GM19452 (cell line): ENCODE data around the gene ZNF831.

Experiments used
- ATAC-seq: cut with Tn5 transposase; IDR thresholded peaks from one replicate; pipeline ENCODE4 v1.9.1; 2021; ENCODE audit not compliant: unreplicated experiment

The ZNF831 gene

DNA sequence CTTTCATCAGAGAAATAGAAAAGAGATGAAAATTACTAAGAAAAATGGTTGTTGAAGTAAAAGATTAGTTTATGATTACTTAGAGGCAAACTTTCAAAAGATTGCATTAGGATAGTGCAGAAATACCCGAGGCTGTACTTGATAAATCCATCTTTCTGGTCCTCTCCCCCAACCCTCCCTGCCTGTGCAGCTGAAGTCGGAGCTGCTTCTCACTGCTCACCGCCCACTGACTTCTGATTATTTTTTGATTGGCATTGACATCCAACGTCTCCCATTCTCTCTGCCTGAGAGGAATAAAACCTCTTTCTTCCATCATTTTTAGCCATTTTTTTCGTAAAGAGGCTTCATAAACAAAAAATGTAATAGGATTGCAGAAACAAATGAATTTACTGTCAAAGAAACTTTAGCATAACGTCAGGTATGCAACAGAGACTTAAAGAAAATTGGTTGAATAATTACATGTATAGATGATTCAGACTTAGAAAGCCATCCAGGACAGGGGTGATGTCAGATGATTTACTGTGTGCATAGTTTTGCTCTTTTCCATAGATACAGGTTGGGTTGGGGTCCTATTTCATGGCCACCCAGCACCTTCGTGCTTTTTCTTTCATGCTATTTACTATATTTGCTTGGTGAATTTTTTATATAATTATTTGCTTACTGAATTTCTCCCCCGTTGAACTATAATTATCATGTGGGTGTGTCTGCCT, 83.2 kb downstream of the ZNF831 start:
- ATAC-seq: no peak

DNA sequence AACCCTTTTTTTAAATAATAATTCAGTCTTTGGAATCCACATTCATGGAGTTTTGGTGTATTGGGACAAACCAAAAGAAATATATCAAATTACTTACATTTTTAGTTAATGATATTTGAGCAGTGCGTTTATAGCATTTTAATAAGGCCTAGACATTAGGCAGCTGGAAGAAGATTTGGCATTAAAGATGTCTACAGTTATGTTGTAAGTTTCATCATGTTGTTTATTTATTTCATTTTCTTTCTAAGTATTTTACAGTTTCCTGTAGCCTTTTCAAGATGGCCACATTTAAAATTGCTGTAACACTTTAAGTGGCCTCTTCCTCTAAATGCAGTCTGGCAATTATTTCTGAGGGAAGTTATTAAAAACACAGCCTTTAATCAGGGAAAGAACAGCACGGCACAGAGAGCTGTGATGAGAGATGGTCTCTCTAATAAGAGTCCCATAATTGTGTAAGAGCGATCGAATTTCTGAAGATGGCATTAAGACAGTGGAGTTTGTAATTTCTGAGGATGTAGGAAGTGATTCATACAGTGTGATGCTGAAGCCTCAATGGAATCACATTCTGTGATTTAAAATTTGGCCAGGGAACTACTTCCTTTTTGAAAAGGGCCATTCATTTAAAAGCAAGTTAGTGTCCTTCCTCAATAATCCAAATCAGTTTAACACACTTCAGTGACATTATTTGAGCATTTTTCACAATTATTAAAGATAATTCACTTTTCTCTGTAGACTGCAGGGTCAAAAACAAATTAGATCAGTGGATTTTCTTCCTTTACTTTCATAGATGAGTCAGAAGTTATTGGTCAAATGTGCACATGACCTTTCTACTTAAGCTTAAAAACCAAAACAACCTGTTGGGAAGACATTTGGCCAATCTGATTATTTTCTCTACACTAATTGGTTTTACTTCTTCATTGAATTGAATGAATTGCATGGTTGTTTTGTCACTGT, 84.4 kb downstream of the ZNF831 start:
- no peak for ATAC-seq

DNA sequence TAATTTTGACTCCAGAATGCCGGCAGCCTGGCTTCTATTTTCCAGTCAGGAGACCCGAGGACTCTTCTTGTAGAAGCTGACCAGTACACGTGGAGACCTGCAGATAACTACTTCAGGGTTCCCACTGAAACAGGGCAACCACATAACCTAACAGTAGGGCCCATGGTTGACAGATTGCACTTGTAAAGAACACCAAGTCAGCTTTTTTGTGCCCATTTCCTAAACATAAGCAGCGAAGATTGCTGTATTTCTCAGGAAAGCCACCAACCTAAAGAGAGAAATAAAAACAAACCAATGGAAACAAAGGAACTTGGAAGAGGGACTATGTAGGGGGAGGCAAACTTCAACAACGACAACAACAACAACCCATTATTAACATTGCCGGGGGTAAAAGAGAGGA, 86.7 kb downstream of the ZNF831 start:
- no peak for ATAC-seq

DNA sequence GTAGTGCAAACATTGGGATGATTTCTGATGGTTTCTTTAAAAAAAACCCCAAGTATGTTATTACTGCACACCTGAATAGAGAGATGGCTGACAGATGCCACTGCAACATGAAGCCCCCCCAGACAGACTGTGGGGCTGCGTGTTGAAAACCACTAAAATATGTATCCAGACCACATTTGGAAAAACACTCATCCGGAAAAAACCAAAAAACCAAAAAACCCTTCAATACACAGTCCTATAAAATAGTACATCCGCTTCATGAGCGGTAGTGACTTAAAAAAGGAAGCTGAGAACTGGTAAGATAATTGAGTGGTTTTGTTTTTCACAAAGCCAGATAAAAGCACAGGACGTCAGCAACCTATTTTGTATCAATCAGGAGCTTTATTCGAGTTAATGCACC, 89.7 kb downstream of the ZNF831 start:
- ATAC-seq: no peak

DNA sequence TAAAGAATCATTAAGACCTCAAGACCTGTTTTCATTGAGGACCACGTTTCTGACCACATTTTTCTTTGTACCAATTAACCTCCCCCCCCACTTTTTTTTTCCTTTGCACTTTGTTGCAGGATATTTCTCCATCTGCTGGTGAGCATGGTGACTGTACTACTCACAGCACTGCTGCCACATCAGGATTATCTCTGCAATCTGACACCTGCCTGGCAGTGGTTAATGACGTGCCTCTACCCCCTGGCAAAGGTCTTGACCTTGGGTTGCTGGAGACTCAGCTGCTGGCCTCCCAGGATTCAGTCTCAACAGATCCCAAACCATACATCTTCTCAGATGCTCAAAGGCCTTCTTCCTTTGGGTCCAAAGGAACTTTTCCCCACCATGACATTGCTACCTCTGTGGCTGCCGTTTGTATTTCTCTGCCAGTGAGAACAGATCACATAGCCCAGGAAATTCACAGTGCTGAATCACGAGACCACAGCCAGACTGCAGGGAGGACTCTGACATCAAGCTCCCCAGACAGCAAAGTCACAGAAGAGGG, 90.2 kb downstream of the ZNF831 start:
- ATAC-seq: no peak

DNA sequence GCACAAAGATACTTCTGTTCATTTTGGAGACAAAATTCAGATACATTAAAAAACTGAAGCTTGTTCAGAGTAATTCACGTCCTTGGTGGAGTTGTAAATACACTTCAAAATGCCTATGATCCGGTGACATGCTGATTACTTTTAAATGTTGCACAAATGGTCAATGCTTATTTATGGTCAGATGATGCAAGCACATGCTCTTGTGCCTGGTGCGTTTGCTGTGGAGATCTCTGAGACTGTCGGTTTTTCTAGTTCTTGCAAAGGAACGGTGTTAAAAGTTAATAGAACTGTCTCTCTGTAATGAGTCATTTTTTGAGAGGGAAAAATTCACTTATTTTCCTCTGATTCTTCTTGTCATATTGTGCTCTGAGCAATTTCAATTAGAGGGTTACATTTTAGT, 91.6 kb downstream of the ZNF831 start:
- no peak for ATAC-seq

DNA sequence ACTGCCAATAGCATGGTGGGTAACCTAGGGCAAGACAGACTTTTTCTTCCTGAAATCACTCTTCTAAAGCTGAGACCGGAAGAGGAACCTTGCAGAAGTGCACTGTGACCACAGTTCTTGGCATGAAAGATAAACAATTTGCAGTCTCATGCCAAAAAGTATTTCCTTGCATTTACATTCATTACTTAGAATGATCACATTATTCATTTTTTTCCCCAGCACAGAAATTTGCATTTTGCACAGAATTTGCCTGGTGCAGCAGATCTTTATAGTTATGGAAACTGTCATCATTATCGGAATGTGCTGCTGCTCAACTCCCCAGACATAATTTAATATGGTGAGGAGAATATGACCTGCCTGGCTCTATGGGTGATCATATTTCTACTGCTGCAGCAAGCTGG, 94.6 kb downstream of the ZNF831 start:
- no peak for ATAC-seq

DNA sequence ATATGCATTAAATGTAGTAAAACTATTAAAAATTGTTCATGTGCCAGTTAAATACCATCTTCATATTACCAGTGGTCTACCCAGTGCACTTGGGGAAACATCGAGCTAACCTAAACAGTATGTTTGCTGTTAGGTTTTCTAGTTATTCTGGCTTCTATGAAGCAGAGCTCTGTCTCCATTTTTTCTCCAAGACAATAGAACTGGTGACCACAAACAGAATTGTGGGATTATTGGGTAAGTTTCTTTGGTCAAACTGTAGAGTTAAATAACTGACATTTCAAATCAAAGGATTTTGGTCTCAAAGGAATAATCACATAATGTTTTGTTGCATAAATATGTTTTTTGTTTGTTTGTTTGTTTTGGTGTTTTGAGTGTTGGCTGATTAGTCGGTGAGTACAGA, 96.3 kb downstream of the ZNF831 start:
- ATAC-seq: no peak

DNA sequence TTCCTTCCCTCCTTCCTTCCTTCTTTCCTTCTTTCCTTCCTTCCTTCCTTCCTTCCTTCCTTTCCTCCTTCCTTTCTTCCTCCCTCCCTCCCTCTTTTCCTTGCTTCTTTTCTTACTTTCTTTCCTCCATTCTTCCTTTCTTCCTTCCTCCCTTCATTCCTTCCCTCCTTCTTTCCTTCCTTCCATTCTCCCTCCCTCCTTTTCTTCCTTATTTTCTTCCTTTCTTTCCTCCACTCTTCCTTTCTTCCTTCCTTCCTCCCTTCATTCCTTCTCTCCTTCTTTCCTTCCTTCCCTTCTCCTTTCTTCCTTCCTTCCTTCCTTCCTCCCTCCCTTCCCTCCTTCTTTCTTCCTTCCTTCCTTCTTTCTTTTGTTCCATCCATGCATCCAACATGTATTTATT, 101.7 kb downstream of the ZNF831 start:
- ATAC-seq: no peak

GRCh38 chr20:59268870-59269269, 105.2 kb downstream of the ZNF831 start:
- no peak for ATAC-seq

- no peak for ATAC-seq
Observed at GRCh38 chr20:59269411-59270025, 105.9 kb downstream of the ZNF831 start.

DNA sequence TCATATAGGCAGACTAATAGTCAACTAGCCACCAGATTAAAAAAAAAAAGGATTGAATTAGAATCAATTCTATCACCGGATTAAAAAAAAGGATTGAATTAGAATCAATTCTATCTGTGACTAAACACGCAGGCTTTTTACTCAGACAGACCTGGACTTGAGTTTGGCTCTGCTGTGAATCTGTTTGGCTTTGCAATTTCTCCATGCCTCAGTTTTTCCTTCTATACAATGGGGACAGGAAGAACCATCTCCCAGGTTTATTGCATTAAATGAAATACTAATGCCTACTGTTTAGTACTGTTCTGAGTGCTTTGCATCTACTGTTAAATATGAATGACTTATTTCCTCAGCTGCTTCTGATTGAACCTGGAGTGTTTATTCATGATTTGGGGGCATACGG, 106.8 kb downstream of the ZNF831 start:
- ATAC-seq: no peak

GRCh38 chr20:59273739-59274357, 110.2 kb downstream of the ZNF831 start:
- ATAC-seq: no peak

DNA sequence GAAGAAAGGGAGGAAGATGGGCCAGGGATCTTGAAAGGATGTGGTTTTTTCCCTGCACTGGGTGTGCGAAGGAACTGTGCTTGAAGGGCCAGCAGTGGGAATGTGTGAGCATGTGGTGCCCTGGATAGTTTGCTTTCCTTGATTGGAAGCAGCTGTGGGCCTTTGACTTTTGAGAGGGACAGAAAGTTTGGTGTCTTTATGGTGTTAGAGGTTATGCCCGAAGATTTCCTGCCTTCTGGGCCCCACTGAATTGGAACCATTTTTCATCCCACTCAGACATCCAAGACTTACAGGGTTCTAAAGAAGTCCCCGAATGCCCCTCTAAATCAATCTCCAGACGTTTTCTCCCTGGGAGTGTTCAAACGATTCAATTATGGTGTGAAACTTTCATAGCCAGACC, 113.3 kb downstream of the ZNF831 start:
- no peak for ATAC-seq

DNA sequence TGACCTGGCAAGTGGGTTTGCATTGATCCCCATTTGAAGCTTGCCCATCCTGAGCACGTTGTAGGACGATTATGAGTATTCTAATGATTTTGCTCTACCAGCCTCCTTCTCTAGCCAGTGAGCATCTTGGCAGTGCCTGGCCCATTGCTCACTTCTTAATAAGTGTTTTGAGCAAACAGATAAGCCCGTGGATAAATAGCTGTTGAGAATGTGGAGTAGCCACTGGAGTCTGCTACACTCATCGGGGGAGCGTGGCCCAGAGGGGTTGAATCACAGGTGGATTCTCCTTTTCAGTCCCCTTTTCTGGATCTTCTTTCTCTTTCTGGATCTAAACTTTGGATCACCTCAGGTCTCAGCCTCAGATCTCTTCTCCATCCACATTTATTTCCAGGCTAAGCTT, 120.8 kb downstream of the ZNF831 start:
- no peak for ATAC-seq

DNA sequence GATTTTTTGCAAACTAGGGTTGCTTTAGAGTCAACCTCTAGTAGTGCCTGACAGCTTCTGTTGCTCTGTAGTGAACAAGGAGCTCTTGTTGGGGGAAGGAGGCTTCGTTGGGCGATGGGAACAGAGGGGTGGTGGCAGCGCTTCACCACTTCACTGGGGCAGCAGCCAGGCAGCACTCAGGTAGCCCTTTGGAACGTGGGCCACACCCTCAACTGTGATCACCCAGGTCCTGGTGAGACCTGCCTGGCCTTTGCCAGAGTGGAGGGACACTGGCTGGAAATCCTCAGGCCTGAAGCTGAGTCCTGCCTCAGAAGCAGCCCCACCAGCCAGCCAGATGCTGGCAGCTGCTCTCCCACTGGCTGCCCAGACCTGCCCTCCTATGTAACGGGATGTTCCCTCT, 126.4 kb downstream of the ZNF831 start:
- ATAC-seq: no peak

- ATAC-seq: no peak
Observed at GRCh38 chr20:59291740-59292383, 128.2 kb downstream of the ZNF831 start.

- ATAC-seq: no peak
Observed at GRCh38 chr20:59295531-59295930, 131.9 kb downstream of the ZNF831 start.

GRCh38 chr20:59297686-59298085, 134.1 kb downstream of the ZNF831 start:
- ATAC-seq: no peak

- ATAC-seq: no peak
Observed at GRCh38 chr20:59299945-59300332, 136.3 kb downstream of the ZNF831 start.
